Mucosa of stomach (tissue), 1 donor: ENCODE data around the gene LRTM2.

Source experiments
- H3K27me3 ChIP-seq: one replicate; pipeline ENCODE4 v1.7.0; 2013; ENCODE audit warnings: mild to moderate bottlenecking, low read length; ENCODE audit not compliant: control insufficient read depth, insufficient read depth
- H3K36me3 ChIP-seq: one replicate; pipeline ENCODE4 v1.7.0; 2013; ENCODE audit warnings: low read length; ENCODE audit not compliant: control insufficient read depth, insufficient read depth
- H3K4me1 ChIP-seq: one replicate; pipeline ENCODE4 v1.7.0; 2013; ENCODE audit warnings: mild to moderate bottlenecking, low read length; ENCODE audit not compliant: control insufficient read depth, insufficient read depth
- H3K4me3 ChIP-seq: one replicate; pipeline ENCODE4 v1.7.0; 2013; ENCODE audit warnings: low read length
- H3K9ac ChIP-seq: one replicate; pipeline ENCODE4 v1.7.0; 2013; ENCODE audit warnings: mild to moderate bottlenecking, low read length, moderate library complexity
- H3K9me3 ChIP-seq: one replicate; pipeline ENCODE4 v1.7.0; 2013; ENCODE audit warnings: mild to moderate bottlenecking, low read length, moderate library complexity; ENCODE audit not compliant: control insufficient read depth
- donor health status: Pancreatic carcinoma.

Gene LRTM2

DNA sequence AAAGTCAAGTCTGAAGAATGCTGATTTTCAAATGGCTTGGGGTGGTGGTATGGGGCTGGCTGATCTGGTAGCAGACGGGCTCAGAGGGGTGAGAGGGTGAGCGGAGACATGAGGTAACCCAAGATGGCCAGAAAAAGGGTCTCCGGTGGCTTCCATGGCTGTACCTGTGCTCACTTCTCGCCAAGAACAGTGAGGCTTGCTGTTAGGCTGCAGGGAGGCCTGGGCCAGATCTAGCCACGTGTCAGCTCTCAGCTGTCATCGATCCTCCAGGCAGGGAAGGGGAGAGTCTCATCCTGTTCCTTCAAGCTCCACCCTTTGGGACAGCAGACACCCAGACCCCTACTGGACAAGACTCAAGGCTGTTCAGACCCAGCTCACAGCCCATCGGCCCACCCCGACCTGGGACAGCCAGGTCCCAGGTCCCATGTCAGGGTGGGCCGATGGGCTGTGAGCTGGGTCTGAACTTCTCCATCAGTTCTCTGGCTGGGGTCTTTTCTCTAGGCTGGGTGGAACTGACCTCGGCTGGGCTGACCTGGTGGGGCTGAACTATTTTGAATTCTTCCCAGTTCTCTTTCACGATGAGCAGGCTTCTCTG is 9.0 kb downstream of the LRTM2 start:
- no peak overlapping the region for H3K9ac ChIP-seq
- H3K9me3 ChIP-seq = no peaks in the 10 kb centered on the region
- H3K36me3 ChIP-seq = no peaks in the 10 kb centered on the region
- H3K4me1 ChIP-seq = peaks cover 7% of the 10 kb centered on the region
- H3K27me3 ChIP-seq = peaks cover 22% of the 10 kb centered on the region
- no peak overlapping the region for H3K4me3 ChIP-seq

DNA sequence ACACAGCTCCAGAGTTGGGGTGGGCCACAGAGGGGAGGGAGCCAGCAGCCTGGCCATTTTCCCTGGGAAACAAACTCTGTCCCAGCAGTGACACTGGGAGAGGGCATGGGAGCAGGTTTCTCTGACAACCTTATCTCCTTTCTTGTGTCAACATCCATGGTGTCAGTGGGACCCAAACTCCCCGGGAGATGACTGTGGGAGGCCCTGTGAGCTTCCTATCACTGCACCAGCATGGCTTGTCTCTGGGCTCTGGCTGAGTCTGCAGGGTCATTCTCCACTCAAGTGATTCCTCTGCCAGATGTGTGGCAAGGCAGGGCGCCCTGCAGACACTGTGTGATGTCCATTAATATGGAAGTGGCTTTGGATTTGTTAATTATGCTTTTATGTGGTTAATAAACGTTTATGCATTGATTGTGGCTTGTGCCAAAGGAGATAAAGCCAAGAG is 10.1 kb downstream of the LRTM2 start:
- Histone ChIP-seq H3K9ac (no peak overlapping the region), H3K36me3 (no peaks in the 10 kb centered on the region), H3K4me3 (no peak overlapping the region), H3K4me1 (peaks cover 7% of the 10 kb centered on the region), H3K27me3 (peaks cover 22% of the 10 kb centered on the region), H3K9me3 (no peaks in the 10 kb centered on the region)

DNA sequence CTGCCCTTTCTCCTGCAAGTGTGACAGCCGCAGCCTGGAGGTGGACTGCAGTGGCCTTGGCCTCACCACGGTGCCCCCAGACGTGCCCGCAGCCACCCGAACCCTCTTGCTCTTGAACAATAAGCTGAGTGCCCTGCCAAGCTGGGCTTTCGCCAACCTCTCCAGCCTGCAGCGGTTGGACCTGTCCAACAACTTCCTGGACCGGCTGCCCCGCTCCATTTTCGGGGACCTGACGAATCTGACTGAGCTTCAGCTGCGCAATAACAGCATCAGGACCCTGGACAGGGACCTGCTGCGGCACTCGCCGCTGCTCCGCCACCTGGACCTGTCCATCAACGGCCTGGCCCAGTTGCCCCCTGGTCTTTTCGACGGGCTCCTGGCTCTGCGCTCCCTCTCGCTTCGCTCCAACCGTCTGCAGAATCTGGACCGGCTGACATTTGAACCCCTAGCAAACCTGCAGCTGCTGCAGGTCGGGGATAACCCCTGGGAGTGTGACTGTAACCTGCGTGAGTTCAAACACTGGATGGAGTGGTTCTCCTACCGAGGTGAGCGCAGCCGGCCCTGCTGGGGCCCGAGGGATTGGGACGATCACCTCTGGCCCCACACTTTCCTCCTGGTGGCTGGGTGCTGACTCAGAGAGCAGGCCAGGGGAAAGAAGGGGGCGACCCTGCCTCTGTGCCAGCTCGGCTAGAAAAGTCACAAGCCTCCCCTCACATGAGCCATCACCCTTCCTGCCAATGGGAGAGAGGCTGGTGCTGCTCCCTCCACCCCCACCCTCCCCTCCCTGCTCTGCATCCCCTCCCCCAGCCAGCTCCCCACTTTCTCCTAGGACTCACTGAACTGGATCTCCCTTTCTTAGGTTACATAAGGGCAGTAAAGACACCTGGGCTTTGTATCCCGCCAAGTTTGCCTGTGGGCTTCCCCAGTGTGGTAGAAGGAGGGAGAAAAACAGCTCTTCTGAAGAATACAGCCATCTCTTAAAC is 10.9 kb downstream of the LRTM2 start:
- H3K4me1 ChIP-seq = peaks cover 7% of the 10 kb centered on the region
- H3K9ac ChIP-seq = no peak overlapping the region
- no peaks in the 10 kb centered on the region for H3K9me3 ChIP-seq
- peaks cover 22% of the 10 kb centered on the region for H3K27me3 ChIP-seq
- H3K4me3 ChIP-seq = no peak overlapping the region
- H3K36me3 ChIP-seq = no peaks in the 10 kb centered on the region

DNA sequence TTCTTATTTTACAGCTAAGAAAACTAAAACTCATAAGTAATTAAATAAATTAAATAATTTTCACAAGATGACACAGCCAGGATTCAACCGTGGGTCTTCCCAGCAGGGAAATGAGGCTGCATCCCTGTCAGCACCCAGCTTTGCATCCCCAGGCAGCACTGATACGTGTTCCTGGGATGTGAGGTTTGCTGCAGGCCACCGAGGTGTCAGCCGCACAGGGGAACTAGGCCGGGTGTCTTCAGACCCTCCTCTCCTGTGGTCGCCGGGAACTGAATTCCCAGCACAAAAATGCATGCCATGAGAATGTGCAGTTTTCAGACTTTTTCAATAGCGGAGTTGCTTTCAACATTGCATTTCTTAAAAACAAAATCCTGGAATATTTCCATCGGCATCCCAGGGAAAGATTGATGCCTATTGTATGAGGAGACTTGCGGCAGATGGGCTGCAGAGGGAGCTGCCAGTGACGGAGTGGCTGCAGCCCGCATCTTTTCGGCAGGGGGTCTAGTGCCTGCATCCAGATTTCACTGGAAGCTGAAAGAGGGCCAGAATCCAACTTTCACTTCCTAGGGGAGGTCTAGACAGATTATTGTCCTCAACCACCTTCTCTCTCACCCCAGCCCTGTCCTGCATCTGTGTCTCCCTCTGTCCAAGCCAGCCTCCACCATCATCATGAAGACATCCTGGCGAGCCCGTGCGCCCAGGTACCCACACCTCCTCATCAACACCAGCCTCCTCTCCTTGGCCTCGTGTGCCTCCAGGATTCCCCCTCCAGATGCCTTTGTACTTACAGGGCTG is 12.6 kb downstream of the LRTM2 start:
- Histone ChIP-seq H3K9me3 (no peaks in the 10 kb centered on the region), H3K9ac (no peak overlapping the region), H3K27me3 (peaks cover 19% of the 10 kb centered on the region), H3K4me1 (peaks cover 7% of the 10 kb centered on the region), H3K4me3 (no peak overlapping the region), H3K36me3 (no peaks in the 10 kb centered on the region)

DNA sequence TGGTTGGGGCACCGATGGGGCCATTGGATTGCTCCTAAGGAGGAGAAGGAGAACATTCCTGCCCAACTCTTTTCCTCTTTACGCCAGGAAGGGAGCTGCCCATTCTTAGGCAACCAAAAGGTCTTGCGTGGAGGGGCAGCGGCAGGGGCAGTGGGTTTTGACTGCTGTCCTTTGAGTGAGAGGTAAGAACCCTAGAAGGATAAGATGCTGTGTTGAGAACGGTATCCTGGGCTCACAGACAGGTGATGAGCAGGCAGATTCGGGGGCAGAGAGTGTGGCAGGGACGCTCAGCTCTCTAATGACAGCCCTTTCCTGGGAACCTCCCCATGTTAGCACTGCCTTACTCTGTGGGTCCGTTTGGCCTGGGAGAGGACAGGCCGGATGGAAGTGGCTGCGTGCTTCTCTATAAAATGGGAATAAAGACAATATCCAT is 13.2 kb downstream of the LRTM2 start:
- Histone ChIP-seq H3K9me3 (no peaks in the 10 kb centered on the region), H3K27me3 (peaks cover 19% of the 10 kb centered on the region), H3K4me1 (peaks cover 7% of the 10 kb centered on the region), H3K36me3 (no peaks in the 10 kb centered on the region), H3K4me3 (no peak overlapping the region), H3K9ac (no peak overlapping the region)

DNA sequence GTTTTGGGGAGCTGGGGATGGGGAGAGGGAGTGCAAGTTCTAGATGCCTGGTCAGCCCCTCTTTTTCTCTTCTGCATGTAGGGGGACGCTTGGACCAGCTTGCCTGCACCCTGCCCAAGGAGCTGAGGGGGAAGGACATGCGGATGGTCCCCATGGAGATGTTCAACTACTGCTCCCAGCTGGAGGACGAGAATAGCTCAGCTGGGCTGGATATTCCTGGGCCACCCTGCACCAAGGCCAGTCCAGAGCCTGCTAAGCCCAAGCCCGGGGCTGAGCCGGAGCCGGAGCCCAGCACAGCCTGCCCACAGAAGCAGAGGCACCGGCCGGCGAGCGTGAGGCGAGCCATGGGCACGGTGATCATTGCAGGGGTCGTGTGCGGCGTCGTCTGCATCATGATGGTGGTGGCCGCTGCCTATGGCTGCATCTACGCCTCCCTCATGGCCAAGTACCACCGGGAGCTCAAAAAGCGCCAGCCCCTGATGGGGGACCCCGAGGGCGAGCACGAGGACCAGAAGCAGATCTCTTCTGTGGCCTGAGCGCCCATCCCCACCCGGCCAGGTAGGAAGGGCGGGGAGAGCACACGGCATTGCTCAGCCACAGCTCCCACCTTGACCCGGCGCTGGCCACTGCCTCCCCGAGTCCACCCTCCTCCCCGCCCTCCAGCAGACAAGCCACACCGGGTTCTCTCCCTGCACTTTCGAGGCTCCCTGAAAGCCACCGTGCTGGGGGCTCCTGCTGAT is 14.0 kb downstream of the LRTM2 start:
- H3K27me3 ChIP-seq = peaks cover 13% of the 10 kb centered on the region
- H3K9ac ChIP-seq = no peak overlapping the region

DNA sequence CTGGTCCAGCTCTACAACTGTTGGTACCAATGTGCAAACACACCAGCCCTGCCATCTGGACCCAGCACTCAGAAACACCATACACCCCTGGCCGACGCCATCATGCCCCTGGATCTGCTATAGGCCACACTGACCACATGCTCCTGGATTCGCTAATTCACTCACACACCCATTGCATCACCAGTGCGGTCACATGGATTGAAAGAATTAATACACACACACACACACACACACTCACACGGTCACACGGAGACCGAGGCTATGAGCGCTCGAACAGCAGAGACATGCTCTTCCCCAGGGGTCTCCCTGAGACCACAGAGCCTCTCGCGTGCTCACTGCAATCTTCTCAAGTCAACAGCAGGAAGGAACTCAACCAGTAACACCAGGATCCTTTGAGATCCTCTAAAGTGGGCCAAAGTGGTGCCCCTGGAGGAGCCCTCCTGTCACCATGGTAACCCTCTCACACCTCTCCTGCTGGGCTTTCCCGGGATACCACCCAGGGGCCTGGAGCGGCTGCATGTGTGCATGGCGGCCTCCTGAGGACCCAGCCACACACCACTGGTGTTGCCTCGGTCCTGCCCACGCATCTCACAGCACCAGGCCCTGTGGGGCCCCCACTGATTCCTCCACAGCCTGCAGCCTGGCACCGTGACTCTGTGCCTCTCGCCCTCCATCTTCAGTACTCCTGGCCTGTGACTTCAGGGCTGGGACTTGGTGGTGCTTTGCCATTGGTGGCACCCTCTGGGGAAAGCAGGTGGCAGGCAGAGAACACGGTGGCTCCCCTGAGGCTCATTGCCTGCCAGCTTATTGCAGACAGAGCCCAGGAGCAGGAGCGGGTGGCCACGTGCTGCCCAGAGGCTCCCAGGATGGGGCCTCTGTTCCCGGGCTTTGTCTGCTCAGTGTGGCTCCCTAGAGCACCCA is 15.1 kb downstream of the LRTM2 start:
- Histone ChIP-seq H3K36me3 (no peaks in the 10 kb centered on the region), H3K4me3 (no peak overlapping the region), H3K4me1 (peaks cover 7% of the 10 kb centered on the region), H3K9ac (no peak overlapping the region), H3K27me3 (peaks cover 13% of the 10 kb centered on the region), H3K9me3 (no peaks in the 10 kb centered on the region)

More for the DNA sequence above, 14.0 kb downstream of the LRTM2 start:
- Histone ChIP-seq H3K36me3 (no peaks in the 10 kb centered on the region), H3K4me1 (peaks cover 7% of the 10 kb centered on the region), H3K9me3 (no peaks in the 10 kb centered on the region), H3K4me3 (no peak overlapping the region)

DNA sequence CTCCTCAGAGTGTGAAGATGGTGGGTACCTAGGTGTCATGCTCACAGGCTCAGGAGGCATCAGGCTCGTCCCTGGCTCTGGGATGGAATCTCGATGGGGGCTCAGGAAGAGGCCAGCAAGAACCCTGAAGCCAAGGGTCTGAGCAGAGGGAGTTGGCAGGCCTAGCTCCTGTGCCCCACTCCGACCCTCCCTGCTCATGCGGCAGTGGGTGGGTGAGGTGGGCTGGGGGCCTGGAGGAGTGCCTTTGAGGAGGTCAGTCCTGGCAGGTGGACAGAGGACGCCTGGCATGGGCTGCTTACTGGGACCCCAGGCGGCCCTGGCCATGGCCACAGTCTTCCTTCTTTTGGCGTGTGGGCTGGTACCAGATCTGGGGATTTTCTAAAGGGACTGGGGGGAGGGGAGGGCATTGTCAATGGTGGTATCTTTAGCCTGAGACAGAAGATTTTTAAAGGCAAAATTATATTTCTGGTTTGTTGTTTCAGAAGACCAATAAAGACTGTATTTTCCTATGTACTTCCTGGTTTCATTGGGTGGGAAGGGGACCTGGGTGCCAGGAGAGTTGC is 16.0 kb downstream of the LRTM2 start:
- Histone ChIP-seq H3K9ac (no peak overlapping the region), H3K36me3 (no peaks in the 10 kb centered on the region), H3K27me3 (peaks cover 11% of the 10 kb centered on the region), H3K4me1 (no peaks in the 10 kb centered on the region), H3K9me3 (no peaks in the 10 kb centered on the region), H3K4me3 (no peak overlapping the region)

DNA sequence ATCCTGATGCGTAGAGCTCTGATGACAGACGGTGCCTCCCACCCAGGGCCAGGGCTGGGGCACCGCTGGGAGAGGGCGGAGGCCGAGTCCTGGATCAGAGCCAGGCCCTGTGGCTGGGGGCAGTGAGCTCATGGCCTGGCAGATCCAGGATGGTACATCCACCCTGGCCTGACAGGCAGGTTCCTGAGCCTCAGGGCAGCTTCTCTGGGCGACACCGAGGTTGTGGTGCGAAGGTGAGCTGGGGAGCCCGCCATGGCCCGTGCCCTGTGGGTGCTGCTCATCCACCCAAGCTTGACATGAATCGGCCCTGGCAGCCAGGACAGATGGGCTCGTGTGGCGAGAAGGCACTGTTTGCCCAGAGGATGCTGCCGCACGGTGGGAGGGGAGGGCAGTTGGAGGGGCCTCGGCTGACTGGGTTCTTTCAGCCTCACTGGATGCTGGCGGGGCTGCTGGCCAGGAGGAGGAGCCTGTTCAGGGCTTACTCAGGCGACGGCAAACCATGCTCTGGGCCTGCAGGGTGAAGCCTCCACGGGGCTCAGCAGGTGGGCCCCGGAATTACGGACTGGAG is 16.6 kb downstream of the LRTM2 start:
- no peak overlapping the region for H3K4me3 ChIP-seq
- no peaks in the 10 kb centered on the region for H3K9me3 ChIP-seq
- H3K9ac ChIP-seq = no peak overlapping the region
- H3K36me3 ChIP-seq = no peaks in the 10 kb centered on the region
- no peaks in the 10 kb centered on the region for H3K4me1 ChIP-seq
- H3K27me3 ChIP-seq = peaks cover 5% of the 10 kb centered on the region

DNA sequence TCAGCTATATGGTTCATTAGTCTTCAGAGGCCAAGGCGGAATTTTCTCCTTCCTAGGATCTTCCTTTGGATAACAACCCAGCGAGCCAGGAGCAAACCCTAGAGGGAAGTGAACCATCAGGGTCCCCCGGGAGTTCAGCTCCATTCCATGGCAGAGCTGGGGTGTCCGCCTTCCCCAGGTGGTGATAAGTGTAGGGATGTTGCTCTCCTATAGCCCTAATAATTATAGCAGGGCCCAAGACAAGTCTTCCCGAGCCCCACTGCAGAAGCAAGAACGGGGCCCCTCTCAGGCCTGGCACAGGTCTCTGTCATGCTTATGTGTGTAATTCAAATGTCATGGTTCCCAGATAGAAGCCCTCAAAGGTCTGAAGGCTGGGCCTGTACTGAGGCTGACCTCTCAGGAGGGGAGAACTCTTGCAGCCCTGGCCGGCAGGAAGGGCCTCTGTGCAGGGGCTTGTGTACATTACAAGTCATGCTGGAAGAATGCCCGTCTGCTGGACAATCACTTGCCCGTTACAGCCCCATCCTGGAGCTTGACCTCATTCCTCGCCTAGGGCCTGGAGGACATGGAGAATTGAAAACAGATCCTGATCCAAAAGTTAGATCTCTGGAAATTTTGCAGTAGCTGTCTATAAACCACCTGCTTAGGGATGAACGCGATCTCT is 17.3 kb downstream of the LRTM2 start:
- Histone ChIP-seq H3K27me3 (peaks cover 8% of the 10 kb centered on the region), H3K4me3 (no peak overlapping the region), H3K36me3 (no peaks in the 10 kb centered on the region), H3K9me3 (no peaks in the 10 kb centered on the region), H3K4me1 (no peaks in the 10 kb centered on the region), H3K9ac (no peak overlapping the region)
